A673 (cell line): ENCODE measurements around the gene TSPYL6. TPM values are rescaled to one million over a fixed set of nuclear protein-coding genes. Genes with fewer than 3 reads are reported as not detected.

Experiments used
- BruUV-seq: library from RNA; stranded (reverse); fragments of 400-500 nt; replicated peaks from 2 replicates; lab custom pipeline; 2021; lab: Mats Ljungman, UMichigan
- CTCF ChIA-PET: fragments of 300-600 bp; sonication (Branson Sonifier 250); formaldehyde crosslinking; loops from one replicate; lab custom pipeline; 2022; ENCODE audit warnings: antibody characterized with exemption; lab: Charles Lee
- POLR2A ChIA-PET: fragments of 300-600 bp; sonication (Branson Sonifier 250); formaldehyde crosslinking; loops from one replicate; lab custom pipeline; 2022; ENCODE audit warnings: antibody characterized with exemption; ENCODE audit not compliant: low non-redundant PET; lab: Charles Lee
- DNase-seq: peaks from one replicate; pipeline ENCODE4 v3.0.0-alpha.2; 2015; ENCODE audit warnings: low spot score
- H3K27ac ChIP-seq: fragments of 200-600 bp; sonication (generic); 2 replicates; pipeline ENCODE4 v1.5.1; 2016; ENCODE audit warnings: mixed run types, low read depth, mild to moderate bottlenecking, mixed read lengths, antibody characterized with exemption, low read length; ENCODE audit not compliant: poor library complexity, severe bottlenecking
- H3K27me3 ChIP-seq: fragments of 200-600 bp; sonication (generic); replicated peaks from 2 replicates; pipeline ENCODE4 v1.6.1; 2017; ENCODE audit warnings: mixed run types, low read depth, mild to moderate bottlenecking, mixed read lengths, antibody characterized with exemption, low read length; ENCODE audit not compliant: insufficient read depth, poor library complexity
- H3K36me3 ChIP-seq: fragments of 200-600 bp; sonication (generic); 2 replicates; pipeline ENCODE4 v1.6.1; 2016; ENCODE audit warnings: mixed run types, mild to moderate bottlenecking, mixed read lengths, antibody characterized with exemption, low read length; ENCODE audit not compliant: insufficient read depth, poor library complexity, severe bottlenecking
- H3K4me1 ChIP-seq: fragments of 200-600 bp; sonication (generic); 2 replicates; pipeline ENCODE4 v1.6.1; 2017; ENCODE audit warnings: mixed run types, mild to moderate bottlenecking, mixed read lengths, antibody characterized with exemption, low read length; ENCODE audit not compliant: insufficient read depth, poor library complexity, severe bottlenecking
- H3K4me3 ChIP-seq: fragments of 200-600 bp; sonication (generic); 2 replicates; pipeline ENCODE4 v1.5.1; 2016; ENCODE audit warnings: low read depth, mixed run types, mild to moderate bottlenecking, mixed read lengths, low read length; ENCODE audit not compliant: poor library complexity, severe bottlenecking
- H3K9me3 ChIP-seq: fragments of 200-600 bp; sonication (generic); 2 replicates; pipeline ENCODE4 v1.6.1; 2016; ENCODE audit warnings: mixed run types, low read depth, mild to moderate bottlenecking, mixed read lengths, antibody characterized with exemption, low read length; ENCODE audit not compliant: poor library complexity, severe bottlenecking
- CTCF ChIP-seq: fragments of 300-800, 200-600 bp; sonication (generic); conservative IDR thresholded peaks from 2 replicates; pipeline ENCODE4 v1.5.1; 2017; ENCODE audit warnings: low read depth, mild to moderate bottlenecking, antibody characterized with exemption, low read length, moderate library complexity, mixed read lengths
- EZH2 ChIP-seq: fragments of 200-600 bp; sonication (generic); IDR thresholded peaks from 2 replicates; pipeline ENCODE4 v1.6.1; 2017; ENCODE audit warnings: borderline replicate concordance, low read depth, mild to moderate bottlenecking, mixed read lengths, antibody characterized with exemption, low read length; ENCODE audit not compliant: poor library complexity, severe bottlenecking
- intact Hi-C: fragments of 100-400 bp; cut with micrococcal nuclease; formaldehyde crosslinking; loops from one replicate; pipeline ENCODE4 v1.10.0; 2022; ENCODE audit not compliant: unreplicated experiment
- total RNA-seq: library from RNA; stranded (reverse); gene quantifications from 2 replicates; pipeline ENCODE4 v1.2.3, GENCODE V29; 2021

Gene TSPYL6
- total RNA-seq, 1 experiment from 2014 or later: not detected

- POLR2A ChIA-PET: no interaction called here
- Histone ChIP-seq H3K27ac (no peak overlapping the region), H3K36me3 (no peaks in the 10 kb centered on the region), H3K4me1 (no peaks in the 10 kb centered on the region), H3K9me3 (no peaks in the 10 kb centered on the region), H3K4me3 (no peak overlapping the region), H3K27me3 (no peaks in the 10 kb centered on the region)
- TF ChIP-seq CTCF (no peak), EZH2 (no peak)
- intact Hi-C loops: no loop called here
- no peak for DNase-seq
- CTCF ChIA-PET: interaction anchor here (0.5 kb wide), 1 partner anchor 388 kb away, joined by 6 read pairs; no protein-coding TSS in a partner anchor
- no TSS peak for BruUV-seq
Observed at GRCh38 chr2:54254180-54254579, 1.8 kb downstream of the TSPYL6 start.

- Histone ChIP-seq H3K9me3 (no peaks in the 10 kb centered on the region), H3K27ac (no peak overlapping the region), H3K27me3 (no peaks in the 10 kb centered on the region), H3K36me3 (no peaks in the 10 kb centered on the region), H3K4me1 (no peaks in the 10 kb centered on the region), H3K4me3 (no peak overlapping the region)
- no peak for DNase-seq
- TF ChIP-seq EZH2 (no peak), CTCF (no peak)
- ChIA-PET CTCF (no interaction called here), POLR2A (no interaction called here)
- intact Hi-C loops: no loop called here
- no TSS peak for BruUV-seq
Observed at GRCh38 chr2:54249629-54250028, 6.4 kb downstream of the TSPYL6 start.

GRCh38 chr2:54247115-54247514, 8.9 kb downstream of the TSPYL6 start:
- Histone ChIP-seq H3K27ac (no peak overlapping the region), H3K36me3 (no peaks in the 10 kb centered on the region), H3K4me1 (no peaks in the 10 kb centered on the region), H3K4me3 (no peak overlapping the region), H3K9me3 (no peaks in the 10 kb centered on the region), H3K27me3 (no peaks in the 10 kb centered on the region)
- TF ChIP-seq EZH2 (no peak), CTCF (no peak)
- CTCF ChIA-PET: no interaction called here
- POLR2A ChIA-PET: no interaction called here
- intact Hi-C loops: no loop called here
- no peak for DNase-seq
- no TSS peak for BruUV-seq
